NCI-H2107 (cell line): ENCODE results near the gene TIGD1.
"Not testable (repeated sequence)": the region's sequence is repeated elsewhere in the genome, so short reads cannot be mapped to it uniquely, and the experiment has no call there.

ENCODE experiments used
- DNase-seq: peaks from one replicate; lab custom pipeline; 2025; lab: John Stamatoyannopoulos, UW

TIGD1 gene

DNA sequence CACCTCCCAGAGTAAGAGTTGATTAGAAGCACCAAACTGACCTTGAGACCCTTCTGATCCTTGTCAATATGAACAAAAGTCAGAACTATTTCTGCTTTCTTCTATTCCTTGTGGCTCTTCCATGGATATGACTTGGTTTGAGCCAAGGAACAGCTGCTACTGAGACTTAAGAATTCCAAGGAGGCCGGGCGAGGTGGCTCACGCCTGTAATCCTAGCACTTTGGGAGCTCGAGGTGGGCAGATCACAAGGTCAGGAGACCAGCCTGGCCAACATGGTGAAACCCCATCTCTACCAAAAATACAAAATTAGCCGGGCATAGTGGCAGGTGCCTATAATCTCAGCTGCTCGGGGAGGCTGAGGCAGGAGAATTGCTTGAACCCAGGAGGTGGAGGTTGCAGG is 20.1 kb upstream of the TIGD1 start:
- not testable (repeated sequence) for DNase-seq

DNA sequence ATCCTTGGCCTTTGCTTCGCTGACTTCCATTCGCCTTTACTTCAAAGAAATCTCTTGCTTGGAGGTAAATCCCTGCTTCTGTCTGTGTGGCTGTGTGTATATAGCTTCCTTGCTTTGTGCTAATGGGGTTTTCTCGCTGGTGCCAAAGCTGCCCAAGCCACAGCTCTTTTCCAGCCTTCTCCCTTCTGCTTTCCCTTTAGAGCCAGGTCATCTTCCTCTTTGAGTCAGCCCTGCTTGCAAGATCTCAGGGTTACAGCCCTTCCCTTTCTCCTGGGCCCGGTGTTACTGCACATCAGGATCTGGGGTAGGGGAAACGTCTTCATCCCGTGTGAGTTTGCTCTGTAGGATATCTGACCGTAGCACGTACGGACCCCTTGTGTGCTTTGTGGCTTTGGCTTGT is 19.2 kb upstream of the TIGD1 start:
- no peak for DNase-seq

- no peak for DNase-seq
Measured at GRCh38 chr2:232568161-232568560, 17.8 kb upstream of the TIGD1 start.

GRCh38 chr2:232567721-232568120 is 17.4 kb upstream of the TIGD1 start:
- DNase-seq: no peak

DNA sequence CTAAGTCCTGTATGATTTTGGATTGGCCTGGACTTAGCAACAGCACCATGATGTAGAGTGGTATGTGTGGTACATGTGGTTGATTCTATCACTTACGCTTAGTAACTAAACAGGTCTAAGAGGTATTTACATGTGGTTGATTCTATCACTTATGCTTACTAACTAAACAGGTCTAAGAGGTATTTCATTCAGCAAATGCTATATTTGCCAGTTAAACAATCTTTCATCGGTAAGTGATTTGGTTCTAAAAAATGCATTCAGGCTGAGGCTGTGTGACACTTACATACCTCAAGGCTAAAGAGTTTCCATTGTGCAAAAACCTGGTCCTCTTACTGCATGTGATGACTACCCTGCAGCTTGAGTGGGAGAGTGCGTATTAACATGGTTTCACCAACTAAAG is 13.2 kb upstream of the TIGD1 start:
- DNase-seq: no peak

GRCh38 chr2:232562515-232563151 is 12.3 kb upstream of the TIGD1 start:
- DNase-seq: no peak

DNA sequence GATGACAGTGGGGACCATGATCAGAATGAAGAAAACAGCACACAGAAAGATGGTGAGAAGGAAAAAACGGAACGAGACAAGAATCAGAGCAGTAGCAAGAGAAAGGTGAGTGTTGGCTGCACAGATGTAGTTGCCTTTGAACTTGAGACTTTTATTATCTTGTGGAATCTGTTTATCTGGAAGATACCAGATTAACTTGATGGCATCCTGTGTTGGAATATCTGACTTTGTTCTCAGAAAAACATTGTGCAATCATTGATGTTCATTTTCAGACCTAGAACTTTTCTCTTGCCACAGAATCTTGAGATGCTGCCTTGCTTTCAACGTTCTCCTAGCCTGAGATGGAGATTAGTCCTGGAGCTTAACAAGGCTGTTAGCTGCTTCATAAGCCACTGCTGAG is 6.1 kb upstream of the TIGD1 start:
- no peak for DNase-seq

DNA sequence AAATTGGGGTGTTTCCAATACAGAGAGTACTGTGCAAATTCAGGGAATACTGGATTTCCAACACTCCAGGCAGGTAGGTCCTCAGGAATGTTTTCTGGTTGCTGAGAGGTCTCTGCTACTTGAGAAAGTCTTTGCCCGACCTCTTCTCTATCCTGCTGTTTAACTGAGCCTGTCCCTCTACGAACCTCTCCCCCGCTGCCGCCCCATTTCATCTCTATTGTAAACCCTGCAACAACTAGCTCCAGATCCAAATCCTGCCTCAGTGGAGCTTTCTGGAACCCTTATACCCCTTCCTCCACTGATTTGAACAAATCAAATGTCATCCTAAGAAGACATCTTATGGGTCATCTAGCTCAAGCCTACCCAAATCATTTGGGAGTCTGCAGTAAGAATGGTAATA is 1.4 kb upstream of the TIGD1 start:
- no peak for DNase-seq

DNA sequence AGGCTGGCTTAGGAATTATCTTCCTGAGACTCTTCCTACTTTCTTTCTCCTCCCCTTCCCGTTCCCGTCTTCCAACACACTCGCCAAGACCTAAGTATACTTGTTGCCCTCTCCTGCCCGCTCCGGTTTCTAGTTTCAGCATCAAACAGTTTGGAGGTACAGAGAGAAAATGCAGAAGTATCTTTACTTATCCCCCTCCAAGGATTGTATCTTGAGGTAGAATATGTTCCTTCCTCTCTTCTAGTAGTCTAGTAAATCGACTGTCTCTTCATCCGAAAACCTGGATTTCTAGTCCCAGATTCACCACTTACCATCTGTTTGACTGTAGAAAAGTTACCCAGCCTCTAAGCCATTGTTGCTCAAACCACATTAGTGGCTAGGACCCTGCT is 887 bp upstream of the TIGD1 start:
- no peak for DNase-seq

DNA sequence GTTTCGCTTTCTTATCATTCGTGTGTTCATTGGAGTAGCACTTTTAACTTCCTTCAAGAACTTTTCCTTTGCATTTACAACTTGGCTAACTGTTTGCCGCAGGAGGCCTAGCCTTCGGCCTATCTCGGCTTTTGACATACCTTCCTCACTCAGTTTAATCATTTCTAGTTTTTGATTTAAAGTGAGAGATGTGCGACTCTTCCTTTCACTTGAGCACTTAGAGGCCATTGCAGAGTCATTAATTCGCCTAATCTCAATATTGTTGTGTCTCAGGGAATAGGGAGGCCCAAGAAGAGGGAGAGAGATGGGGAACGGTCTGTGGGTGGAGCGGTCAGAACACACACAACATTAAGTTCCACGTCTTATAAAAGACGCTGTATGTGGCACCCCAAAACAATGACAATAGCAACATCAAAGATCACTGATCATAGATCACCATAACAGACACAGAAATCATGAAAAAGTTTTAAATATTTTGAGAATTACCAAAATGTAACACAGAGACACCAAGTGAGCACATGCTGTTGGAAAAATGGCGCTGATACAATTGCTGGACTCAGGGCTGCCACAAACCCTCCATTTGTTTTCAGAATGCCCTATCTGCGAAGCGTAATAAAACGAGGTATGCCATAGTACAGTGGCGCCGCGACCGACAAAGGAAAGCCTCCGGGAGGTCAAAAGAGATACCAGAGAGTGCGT is 553 bp downstream of the TIGD1 start:
- no peak for DNase-seq

GRCh38 chr2:232547991-232548390 is 2.4 kb downstream of the TIGD1 start:
- DNase-seq: no peak

DNA sequence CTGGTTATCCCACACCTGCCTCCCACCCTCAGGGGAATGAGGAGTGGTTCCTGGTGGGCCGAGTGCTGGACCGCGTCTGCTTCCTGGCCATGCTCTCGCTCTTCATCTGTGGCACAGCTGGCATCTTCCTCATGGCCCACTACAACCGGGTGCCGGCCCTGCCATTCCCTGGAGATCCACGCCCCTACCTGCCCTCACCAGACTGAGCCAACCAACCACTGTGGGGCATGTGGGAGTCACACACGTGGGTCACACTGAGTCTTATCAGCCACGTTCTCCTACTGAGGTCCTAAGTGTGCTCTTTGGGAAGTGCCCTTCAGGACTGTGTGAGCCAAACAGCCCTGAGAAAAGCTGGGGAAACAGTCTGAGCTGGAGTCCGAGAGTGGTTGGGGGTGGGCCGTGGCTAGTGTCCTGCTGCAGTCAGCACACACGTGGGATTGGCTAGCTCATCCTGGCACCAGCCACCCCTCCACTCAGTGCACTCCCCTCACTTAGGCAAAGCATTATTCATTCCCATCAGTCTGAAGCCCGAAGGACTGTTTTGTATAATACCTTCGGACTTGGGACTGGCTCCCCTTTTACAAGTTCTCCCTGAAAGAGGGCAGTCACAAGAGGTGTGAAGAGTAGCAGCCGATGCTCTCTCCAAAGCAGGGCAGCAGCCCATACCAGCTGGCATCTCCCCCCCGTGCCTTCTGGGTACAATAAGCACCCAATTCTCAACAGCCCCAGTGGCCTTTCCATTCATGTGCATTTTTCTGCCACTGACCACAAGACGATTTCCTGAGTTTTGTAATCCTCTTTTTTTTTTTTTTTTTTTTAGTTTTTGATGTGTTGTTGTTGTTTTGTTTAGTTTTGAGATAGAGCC is 4.6 kb downstream of the TIGD1 start:
- DNase-seq: no peak

- no peak for DNase-seq
Measured at GRCh38 chr2:232544674-232545073, 5.7 kb downstream of the TIGD1 start.

GRCh38 chr2:232543928-232544631 is 6.3 kb downstream of the TIGD1 start:
- DNase-seq: no peak

DNA sequence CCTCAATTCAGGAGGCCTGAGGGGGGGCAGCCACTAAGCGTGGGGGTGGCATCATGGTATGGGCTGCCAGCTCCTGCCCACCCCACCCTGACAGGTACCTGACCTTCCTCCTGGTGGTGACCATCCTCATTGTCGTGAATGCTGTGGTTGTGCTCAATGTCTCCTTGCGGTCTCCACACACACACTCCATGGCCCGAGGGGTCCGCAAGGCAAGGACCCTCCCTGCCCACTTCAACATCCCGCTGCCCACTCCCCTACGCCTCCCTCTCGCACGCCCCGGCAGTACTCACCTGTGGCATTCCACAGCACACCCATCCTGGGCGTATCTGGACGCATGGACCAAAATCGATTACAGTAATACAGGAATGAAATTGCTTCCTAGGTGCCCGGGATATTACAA is 6.9 kb downstream of the TIGD1 start:
- no peak for DNase-seq

DNA sequence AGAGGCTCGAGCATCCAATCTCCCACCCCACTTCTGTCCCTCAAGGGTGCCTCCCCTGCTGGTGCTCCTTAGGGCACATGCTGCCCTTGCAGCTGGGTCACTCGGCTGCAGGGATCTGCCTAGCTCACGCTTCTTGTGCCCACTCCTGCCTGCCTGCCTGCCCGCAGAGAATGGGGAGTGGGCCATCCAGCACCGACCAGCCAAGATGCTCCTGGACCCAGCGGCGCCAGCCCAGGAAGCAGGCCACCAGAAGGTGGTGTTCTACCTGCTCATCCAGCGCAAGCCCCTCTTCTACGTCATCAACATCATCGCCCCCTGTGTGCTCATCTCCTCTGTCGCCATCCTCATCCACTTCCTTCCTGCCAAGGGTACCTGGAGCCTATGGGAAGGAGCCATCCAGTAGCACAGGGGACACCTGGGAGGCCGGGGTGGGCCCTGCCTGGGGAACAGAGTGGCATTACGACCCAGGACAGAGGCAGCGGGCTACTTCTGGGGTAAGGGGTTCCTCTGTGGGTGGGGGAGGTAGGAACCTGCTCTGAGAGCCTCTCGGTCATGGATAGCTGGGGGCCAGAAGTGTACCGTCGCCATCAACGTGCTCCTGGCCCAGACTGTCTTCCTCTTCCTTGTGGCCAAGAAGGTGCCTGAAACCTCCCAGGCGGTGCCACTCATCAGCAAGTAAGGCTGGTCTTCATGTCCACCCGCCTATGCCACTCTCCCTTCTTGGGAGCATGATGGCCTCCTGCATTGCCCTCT is 7.5 kb downstream of the TIGD1 start:
- no peak for DNase-seq

DNA sequence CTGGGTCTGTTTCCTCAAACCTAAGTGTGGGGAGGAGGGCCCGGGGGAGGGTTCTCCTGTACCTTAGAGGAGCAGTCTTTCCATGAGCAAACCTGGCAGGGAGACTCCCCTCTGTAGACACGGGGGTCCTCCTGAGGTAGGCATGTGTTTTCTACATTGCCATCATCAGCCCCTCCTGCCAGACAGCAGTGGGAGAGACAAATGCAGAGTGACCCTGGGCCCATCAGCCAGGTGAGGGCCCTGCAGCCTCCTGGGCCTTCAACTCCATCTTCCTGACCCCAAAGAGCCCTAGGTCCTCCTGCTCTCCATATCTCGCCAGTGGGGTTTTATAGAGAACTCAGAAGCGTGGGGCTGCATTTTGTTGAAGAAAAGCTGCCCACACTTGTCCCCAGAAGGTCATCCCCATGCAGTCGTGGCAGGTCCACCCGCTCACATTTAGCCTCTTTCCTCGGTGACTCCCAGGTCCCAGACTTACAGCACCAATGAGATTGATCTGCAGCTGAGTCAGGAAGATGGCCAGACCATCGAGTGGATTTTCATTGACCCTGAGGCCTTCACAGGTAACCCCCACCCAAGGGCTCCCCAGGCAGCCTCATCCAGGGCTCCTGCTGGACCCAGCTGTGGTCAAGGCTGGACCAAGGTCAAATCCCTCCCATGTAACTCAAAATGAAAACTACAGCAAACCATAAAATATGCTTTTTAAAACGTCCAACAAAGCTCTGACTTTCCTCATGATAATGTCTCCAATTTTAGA is 8.2 kb downstream of the TIGD1 start:
- DNase-seq: no peak

GRCh38 chr2:232541195-232541960 is 9.0 kb downstream of the TIGD1 start:
- DNase-seq: no peak

GRCh38 chr2:232540441-232541041 is 9.8 kb downstream of the TIGD1 start:
- no peak for DNase-seq
